B cell (primary cell): ENCODE measurements around the gene TEFM.
"Not testable (repeated sequence)": the region's sequence is repeated elsewhere in the genome, so short reads cannot be mapped to it uniquely, and the experiment has no call there.

Source experiments
- CTCF ChIP-seq: fragments of 200-600 bp; IDR thresholded peaks from one replicate; pipeline ENCODE4 v1.8.0; 2022; ENCODE audit warnings: antibody characterized with exemption, mild to moderate bottlenecking
- EZH2 ChIP-seq: IDR thresholded peaks from 2 replicates; pipeline ENCODE4 v1.6.1; 2012; ENCODE audit warnings: borderline replicate concordance, low read depth, mild to moderate bottlenecking, moderate library complexity, low read length; ENCODE audit not compliant: insufficient read depth, poor library complexity, severe bottlenecking

DNA sequence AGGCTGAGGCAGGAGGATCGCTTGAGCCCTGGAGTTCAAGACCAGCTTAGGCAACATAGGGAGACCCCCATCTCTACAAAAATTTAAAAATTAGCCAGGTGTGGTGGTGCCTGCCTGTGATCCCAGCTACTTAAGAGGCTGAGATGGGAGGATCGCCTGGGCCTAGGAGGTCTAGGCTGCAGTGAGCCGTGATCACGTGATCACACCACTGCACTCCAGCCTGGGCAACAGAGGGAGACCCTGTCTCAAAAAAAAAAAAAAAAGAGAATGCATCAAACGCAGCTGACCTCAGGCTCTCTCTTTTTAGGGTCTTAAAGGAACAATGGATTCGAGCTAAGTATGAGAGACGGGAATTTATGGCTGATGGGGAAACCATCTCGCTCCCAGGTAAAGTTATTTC is 25.5 kb upstream of the TEFM start:
- TF ChIP-seq CTCF, EZH2: not testable (repeated sequence)
